HEK293 (cell line): ENCODE data around the gene PUM2.

Experiments
- CTCF ChIA-PET: fragments of 350-600 bp; formaldehyde crosslinking; extraction: SDS; loops from one replicate; lab custom pipeline; 2021; ENCODE audit warnings: antibody characterized with exemption; lab: Yijun Ruan, JAX
- POLR2A ChIA-PET: fragments of 300-600 bp; formaldehyde crosslinking; extraction: SDS; loops from one replicate; lab custom pipeline; 2020; ENCODE audit warnings: antibody characterized with exemption, inconsistent platforms; lab: Yijun Ruan, JAX
- H3K27ac ChIP-seq: fragments of 200-500 bp; sonication (Bioruptor generic); 2 replicates; pipeline ENCODE4 v1.5.1; 2014; ENCODE audit warnings: low read depth, low read length, control low read depth, inconsistent platforms; ENCODE audit errors: extremely low read depth
- H3K36me3 ChIP-seq, 2 experiments: fragments of 200-500 bp in 1 of 2; sonication (Bioruptor generic) in 1 of 2; 1 replicate in 1 of 2; 2 replicates in 1 of 2; pipeline ENCODE4 v1.5.1; 2014 to 2017; ENCODE audit warnings: inconsistent platforms in 2 of 2, low read length in 2 of 2; ENCODE audit not compliant: control insufficient read depth in 2 of 2, insufficient read depth in 1 of 2
- H3K4me1 ChIP-seq: fragments of 200-500 bp; sonication (Bioruptor generic); 2 replicates; pipeline ENCODE4 v1.5.1; 2014; ENCODE audit warnings: mild to moderate bottlenecking, low read length, inconsistent platforms; ENCODE audit not compliant: control insufficient read depth, insufficient read depth
- H3K4me3 ChIP-seq: 2 replicates; pipeline ENCODE4 v1.5.1; 2011; ENCODE audit warnings: low read depth, mild to moderate bottlenecking, control low read depth, low read length, moderate library complexity
- H3K9me3 ChIP-seq: fragments of 200-500 bp; sonication (Bioruptor generic); 2 replicates; pipeline ENCODE4 v1.5.1; 2014; ENCODE audit warnings: low read depth, low read length, inconsistent platforms; ENCODE audit not compliant: control insufficient read depth, insufficient read depth
- IKZF3 ChIP-seq: fragments of 450-650 bp; IDR thresholded peaks from 2 replicates; pipeline ENCODE4 v1.5.0; 2018; ENCODE audit warnings: missing biosample characterization, mild to moderate bottlenecking, missing genetic modification characterization, moderate library complexity
- KLF7 ChIP-seq: fragments of 450-650 bp; formaldehyde crosslinking; IDR thresholded peaks from 2 replicates; pipeline ENCODE4 v1.5.1; 2016; ENCODE audit warnings: missing biosample characterization, missing genetic modification characterization, borderline replicate concordance
- KLF8 ChIP-seq: fragments of 450-650 bp; formaldehyde crosslinking; IDR thresholded peaks from 2 replicates; pipeline ENCODE4 v1.5.1; 2016; ENCODE audit warnings: missing biosample characterization, missing genetic modification characterization
- REPIN1 ChIP-seq: fragments of 450-650 bp; formaldehyde crosslinking; IDR thresholded peaks from 2 replicates; pipeline ENCODE4 v1.5.1; 2017; ENCODE audit warnings: missing biosample characterization, missing genetic modification characterization, low read depth
- SETDB1 ChIP-seq: IDR thresholded peaks from one replicate; pipeline ENCODE4 v1.6.1; 2017; ENCODE audit warnings: mild to moderate bottlenecking, low read length, moderate library complexity, mixed read lengths; ENCODE audit not compliant: insufficient read length
- ZBTB17 ChIP-seq: fragments of 450-650 bp; formaldehyde crosslinking; IDR thresholded peaks from 2 replicates; pipeline ENCODE4 v1.5.1; 2016; ENCODE audit warnings: missing biosample characterization, missing genetic modification characterization
- ZNF10 ChIP-seq: fragments of 450-650 bp; formaldehyde crosslinking; IDR thresholded peaks from 2 replicates; pipeline ENCODE4 v1.5.1; 2017; ENCODE audit warnings: missing biosample characterization, missing genetic modification characterization
- ZNF155 ChIP-seq: fragments of 450-650 bp; formaldehyde crosslinking; IDR thresholded peaks from 2 replicates; pipeline ENCODE4 v1.5.1; 2016; ENCODE audit warnings: missing biosample characterization, missing genetic modification characterization
- ZNF16 ChIP-seq: fragments of 450-650 bp; formaldehyde crosslinking; IDR thresholded peaks from 2 replicates; pipeline ENCODE4 v1.5.1; 2016; ENCODE audit warnings: low read depth, missing biosample characterization, missing genetic modification characterization
- ZNF174 ChIP-seq: fragments of 450-650 bp; formaldehyde crosslinking; IDR thresholded peaks from 2 replicates; pipeline ENCODE4 v1.5.0; 2017; ENCODE audit warnings: missing biosample characterization, mild to moderate bottlenecking, missing genetic modification characterization
- ZNF223 ChIP-seq: fragments of 450-650 bp; formaldehyde crosslinking; IDR thresholded peaks from 2 replicates; pipeline ENCODE4 v1.5.1; 2016; ENCODE audit warnings: missing biosample characterization, missing genetic modification characterization
- ZNF24 ChIP-seq: fragments of 450-650 bp; formaldehyde crosslinking; IDR thresholded peaks from 2 replicates; pipeline ENCODE4 v1.5.1; 2016; ENCODE audit warnings: missing biosample characterization, missing genetic modification characterization
- ZNF292 ChIP-seq: fragments of 450-650 bp; formaldehyde crosslinking; IDR thresholded peaks from 2 replicates; pipeline ENCODE4 v1.5.1; 2016; ENCODE audit warnings: low read depth, missing biosample characterization, missing genetic modification characterization, borderline replicate concordance
- ZNF311 ChIP-seq: fragments of 450-650 bp; formaldehyde crosslinking; IDR thresholded peaks from 2 replicates; pipeline ENCODE4 v1.5.1; 2017; ENCODE audit warnings: missing biosample characterization, missing genetic modification characterization, borderline replicate concordance
- ZNF391 ChIP-seq: fragments of 450-650 bp; formaldehyde crosslinking; IDR thresholded peaks from 2 replicates; pipeline ENCODE4 v1.5.1; 2016; ENCODE audit warnings: low read depth, missing biosample characterization, missing genetic modification characterization, borderline replicate concordance
- ZNF426 ChIP-seq: fragments of 450-650 bp; formaldehyde crosslinking; IDR thresholded peaks from 2 replicates; pipeline ENCODE4 v1.5.1; 2017; ENCODE audit warnings: missing biosample characterization, missing genetic modification characterization, mild to moderate bottlenecking, inconsistent platforms, moderate library complexity
- ZNF610 ChIP-seq: fragments of 450-650 bp; formaldehyde crosslinking; IDR thresholded peaks from 2 replicates; pipeline ENCODE4 v1.5.1; 2016; ENCODE audit warnings: missing biosample characterization, missing genetic modification characterization, borderline replicate concordance
- ZNF623 ChIP-seq: fragments of 450-650 bp; formaldehyde crosslinking; IDR thresholded peaks from 2 replicates; pipeline ENCODE4 v1.5.1; 2016; ENCODE audit warnings: missing biosample characterization, missing genetic modification characterization
- ZNF658 ChIP-seq: fragments of 450-650 bp; formaldehyde crosslinking; IDR thresholded peaks from 2 replicates; pipeline ENCODE4; 2016; ENCODE audit warnings: missing biosample characterization, missing genetic modification characterization
- ZSCAN16 ChIP-seq: fragments of 450-650 bp; formaldehyde crosslinking; IDR thresholded peaks from 2 replicates; pipeline ENCODE4 v1.5.1; 2016; ENCODE audit warnings: missing biosample characterization, missing genetic modification characterization
- ZSCAN23 ChIP-seq: fragments of 450-650 bp; formaldehyde crosslinking; IDR thresholded peaks from 2 replicates; pipeline ENCODE4 v1.5.1; 2016; ENCODE audit warnings: missing biosample characterization, missing genetic modification characterization
- TF ChIP-seq, protein P1 (sequence below): fragments of 450-650 bp; formaldehyde crosslinking; IDR thresholded peaks from 2 replicates; pipeline ENCODE4 v1.5.1; 2016; ENCODE audit warnings: missing biosample characterization, missing genetic modification characterization
- TF ChIP-seq, protein P2 (sequence below): fragments of 450-650 bp; formaldehyde crosslinking; IDR thresholded peaks from 2 replicates; pipeline ENCODE4 v1.5.1; 2016; ENCODE audit warnings: missing biosample characterization, missing genetic modification characterization, low read depth
- TF ChIP-seq, protein P3 (sequence below): fragments of 450-650 bp; formaldehyde crosslinking; IDR thresholded peaks from 2 replicates; pipeline ENCODE4 v1.5.1; 2016; ENCODE audit warnings: missing biosample characterization, missing genetic modification characterization
- TF ChIP-seq, protein P4 (sequence below): fragments of 450-650 bp; formaldehyde crosslinking; IDR thresholded peaks from 2 replicates; pipeline ENCODE4 v1.5.1; 2016; ENCODE audit warnings: missing biosample characterization, missing genetic modification characterization

The PUM2 gene

DNA sequence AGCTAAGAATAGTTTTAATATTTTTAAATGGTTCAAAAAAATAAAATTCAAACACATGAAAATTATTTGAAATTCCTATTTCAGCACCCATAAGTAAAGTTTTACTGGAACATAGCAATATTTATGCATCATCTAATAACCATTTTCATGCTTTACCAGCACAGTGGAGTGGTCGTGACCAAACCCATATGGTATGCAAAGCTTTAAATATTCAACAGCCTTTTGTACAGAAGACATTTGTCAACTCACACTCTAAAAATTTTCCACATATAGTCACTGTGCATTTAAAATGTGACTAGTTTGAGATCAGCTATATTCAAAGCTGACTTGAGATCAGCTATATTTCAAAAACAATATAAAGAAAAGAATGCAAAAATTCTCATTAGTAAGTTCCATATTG is 46.2 kb downstream of the PUM2 start (continued):
- TF ChIP-seq ZSCAN23 (tag by site-specific recombination) (no peak), SETDB1 (no peak), ZNF292 (tag by site-specific recombination) (no peak), ZNF223 (tag by site-specific recombination) (no peak), REPIN1 (tag by site-specific recombination) (no peak), ZNF311 (tag by site-specific recombination) (no peak), ZNF610 (no peak), ZNF155 (tag by site-specific recombination) (no peak), ZNF623 (no peak)

DNA sequence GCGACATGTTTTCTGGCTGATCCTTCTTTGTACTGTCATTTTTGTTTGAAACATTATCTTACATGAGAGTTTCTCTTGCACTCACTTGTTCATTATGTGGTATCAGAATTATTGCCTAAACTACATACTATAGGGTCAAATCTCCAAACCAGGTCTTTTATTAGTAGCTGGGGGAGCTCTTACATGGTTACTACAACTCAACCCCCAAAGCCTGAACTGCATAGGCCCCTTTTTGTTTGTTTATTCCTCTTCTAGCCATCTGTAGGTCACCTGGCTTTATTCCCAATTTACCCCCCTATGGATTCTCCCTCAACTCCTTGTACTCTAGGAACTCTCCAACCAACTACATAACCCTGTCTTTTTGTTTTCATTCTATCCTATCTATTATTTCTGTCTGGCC is 46.7 kb downstream of the PUM2 start:
- peaks cover 8% of the 10 kb centered on the region; the same call in 1 of the 2 replicates for H3K4me1 ChIP-seq
- H3K9me3 ChIP-seq, result no peaks in the 10 kb centered on the region
- POLR2A ChIA-PET, result no interaction called here
- H3K27ac ChIP-seq, result no peak overlapping the region
- TF ChIP-seq ZNF10 (tag by site-specific recombination) (no peak), ZBTB17 (peak; percentile 20; the same call in 1 of the 2 replicates)
- H3K4me3 ChIP-seq, result no peak overlapping the region
- peaks cover 57 to 81% of the 10 kb centered on the region in 2 experiments for H3K36me3 ChIP-seq
- CTCF ChIA-PET, result interaction anchor here (0.6 to 3.4 kb wide), 6 partner anchors 9 to 339 kb away, joined by 4 to 24 read pairs (median 4); no protein-coding TSS in a partner anchor

DNA sequence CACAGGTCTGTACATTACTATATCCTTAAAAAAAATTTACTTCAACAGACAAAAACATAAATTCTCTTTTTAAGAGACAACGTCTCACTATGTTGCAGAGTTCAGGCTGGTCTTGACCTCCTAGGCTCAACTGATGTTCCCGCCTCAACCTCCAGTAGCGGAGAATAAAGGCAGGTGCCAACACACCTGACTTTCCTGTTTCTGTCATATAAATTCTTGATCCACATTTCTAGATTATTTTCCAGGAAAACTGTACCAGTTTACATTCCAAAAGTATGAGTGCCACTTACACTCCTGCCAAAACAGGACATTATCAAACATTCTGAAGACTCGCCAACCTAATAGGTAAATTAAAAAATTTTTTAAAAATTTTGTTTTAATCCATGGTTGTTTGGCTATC is 48.6 kb downstream of the PUM2 start:
- Histone ChIP-seq H3K27ac (no peak overlapping the region), H3K4me1 (peaks cover 8% of the 10 kb centered on the region; the same call in 1 of the 2 replicates), H3K4me3 (no peak overlapping the region), H3K36me3 (peaks cover 66 to 78% of the 10 kb centered on the region in 2 experiments), H3K9me3 (no peaks in the 10 kb centered on the region)
- POLR2A ChIA-PET, result no interaction called here
- CTCF ChIA-PET, result interaction anchor here (1.1 kb wide), 1 partner anchor 11 kb away, joined by 4 read pairs; no protein-coding TSS in a partner anchor
- TF ChIP-seq, protein P1, sequence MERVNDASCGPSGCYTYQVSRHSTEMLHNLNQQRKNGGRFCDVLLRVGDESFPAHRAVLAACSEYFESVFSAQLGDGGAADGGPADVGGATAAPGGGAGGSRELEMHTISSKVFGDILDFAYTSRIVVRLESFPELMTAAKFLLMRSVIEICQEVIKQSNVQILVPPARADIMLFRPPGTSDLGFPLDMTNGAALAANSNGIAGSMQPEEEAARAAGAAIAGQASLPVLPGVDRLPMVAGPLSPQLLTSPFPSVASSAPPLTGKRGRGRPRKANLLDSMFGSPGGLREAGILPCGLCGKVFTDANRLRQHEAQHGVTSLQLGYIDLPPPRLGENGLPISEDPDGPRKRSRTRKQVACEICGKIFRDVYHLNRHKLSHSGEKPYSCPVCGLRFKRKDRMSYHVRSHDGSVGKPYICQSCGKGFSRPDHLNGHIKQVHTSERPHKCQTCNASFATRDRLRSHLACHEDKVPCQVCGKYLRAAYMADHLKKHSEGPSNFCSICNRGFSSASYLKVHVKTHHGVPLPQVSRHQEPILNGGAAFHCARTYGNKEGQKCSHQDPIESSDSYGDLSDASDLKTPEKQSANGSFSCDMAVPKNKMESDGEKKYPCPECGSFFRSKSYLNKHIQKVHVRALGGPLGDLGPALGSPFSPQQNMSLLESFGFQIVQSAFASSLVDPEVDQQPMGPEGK (tag by site-specific recombination), result no peak
- TF ChIP-seq, protein P2, sequence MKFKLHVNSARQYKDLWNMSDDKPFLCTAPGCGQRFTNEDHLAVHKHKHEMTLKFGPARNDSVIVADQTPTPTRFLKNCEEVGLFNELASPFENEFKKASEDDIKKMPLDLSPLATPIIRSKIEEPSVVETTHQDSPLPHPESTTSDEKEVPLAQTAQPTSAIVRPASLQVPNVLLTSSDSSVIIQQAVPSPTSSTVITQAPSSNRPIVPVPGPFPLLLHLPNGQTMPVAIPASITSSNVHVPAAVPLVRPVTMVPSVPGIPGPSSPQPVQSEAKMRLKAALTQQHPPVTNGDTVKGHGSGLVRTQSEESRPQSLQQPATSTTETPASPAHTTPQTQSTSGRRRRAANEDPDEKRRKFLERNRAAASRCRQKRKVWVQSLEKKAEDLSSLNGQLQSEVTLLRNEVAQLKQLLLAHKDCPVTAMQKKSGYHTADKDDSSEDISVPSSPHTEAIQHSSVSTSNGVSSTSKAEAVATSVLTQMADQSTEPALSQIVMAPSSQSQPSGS (tag by site-specific recombination), result no peak
- TF ChIP-seq ZNF16 (tag by site-specific recombination) (no peak), ZNF658 (tag by site-specific recombination) (no peak), KLF7 (no peak), ZNF223 (tag by site-specific recombination) (no peak), IKZF3 (no peak), ZNF426 (no peak), ZSCAN16 (no peak), KLF8 (no peak), ZNF391 (tag by site-specific recombination) (no peak), ZNF24 (tag by site-specific recombination) (no peak), ZNF174 (no peak)
- TF ChIP-seq, protein P3, sequence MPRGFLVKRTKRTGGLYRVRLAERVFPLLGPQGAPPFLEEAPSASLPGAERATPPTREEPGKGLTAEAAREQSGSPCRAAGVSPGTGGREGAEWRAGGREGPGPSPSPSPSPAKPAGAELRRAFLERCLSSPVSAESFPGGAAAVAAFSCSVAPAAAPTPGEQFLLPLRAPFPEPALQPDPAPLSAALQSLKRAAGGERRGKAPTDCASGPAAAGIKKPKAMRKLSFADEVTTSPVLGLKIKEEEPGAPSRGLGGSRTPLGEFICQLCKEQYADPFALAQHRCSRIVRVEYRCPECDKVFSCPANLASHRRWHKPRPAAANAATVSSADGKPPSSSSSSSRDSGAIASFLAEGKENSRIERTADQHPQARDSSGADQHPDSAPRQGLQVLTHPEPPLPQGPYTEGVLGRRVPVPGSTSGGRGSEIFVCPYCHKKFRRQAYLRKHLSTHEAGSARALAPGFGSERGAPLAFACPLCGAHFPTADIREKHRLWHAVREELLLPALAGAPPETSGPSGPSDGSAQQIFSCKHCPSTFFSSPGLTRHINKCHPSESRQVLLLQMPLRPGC (tag by site-specific recombination), result no peak
- TF ChIP-seq, protein P4, sequence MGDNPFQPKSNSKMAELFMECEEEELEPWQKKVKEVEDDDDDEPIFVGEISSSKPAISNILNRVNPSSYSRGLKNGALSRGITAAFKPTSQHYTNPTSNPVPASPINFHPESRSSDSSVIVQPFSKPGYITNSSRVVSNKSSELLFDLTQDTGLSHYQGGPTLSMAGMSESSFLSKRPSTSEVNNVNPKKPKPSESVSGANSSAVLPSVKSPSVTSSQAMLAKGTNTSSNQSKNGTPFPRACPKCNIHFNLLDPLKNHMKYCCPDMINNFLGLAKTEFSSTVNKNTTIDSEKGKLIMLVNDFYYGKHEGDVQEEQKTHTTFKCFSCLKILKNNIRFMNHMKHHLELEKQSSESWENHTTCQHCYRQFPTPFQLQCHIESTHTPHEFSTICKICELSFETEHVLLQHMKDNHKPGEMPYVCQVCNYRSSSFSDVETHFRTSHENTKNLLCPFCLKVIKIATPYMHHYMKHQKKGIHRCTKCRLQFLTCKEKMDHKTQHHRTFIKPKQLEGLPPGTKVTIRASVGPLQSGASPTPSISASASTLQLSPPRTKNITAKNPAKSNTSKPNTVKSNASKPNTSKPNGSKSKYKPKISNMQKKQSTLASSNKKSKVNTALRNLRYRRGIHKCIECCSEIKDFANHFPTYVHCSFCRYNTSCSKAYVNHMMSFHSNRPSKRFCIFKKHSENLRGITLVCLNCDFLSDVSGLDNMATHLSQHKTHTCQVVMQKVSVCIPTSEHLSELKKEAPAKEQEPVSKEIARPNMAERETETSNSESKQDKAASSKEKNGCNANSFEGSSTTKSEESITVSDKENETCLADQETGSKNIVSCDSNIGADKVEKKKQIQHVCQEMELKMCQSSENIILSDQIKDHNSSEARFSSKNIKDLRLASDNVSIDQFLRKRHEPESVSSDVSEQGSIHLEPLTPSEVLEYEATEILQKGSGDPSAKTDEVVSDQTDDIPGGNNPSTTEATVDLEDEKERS (tag by site-specific recombination), result no peak
